Measurements from ENCODE around the gene ZRANB3. TPM values are rescaled to one million over a fixed set of nuclear protein-coding genes. Genes with fewer than 3 reads are reported as not detected.

The ZRANB3 gene
- total and polyA plus RNA-seq, 5 experiments from 2014 or later = 3.7 to 9.1 (median 6.7) TPM

- Mint-ChIP-seq H3K4me3 (no peak overlapping the region), H3K27ac (no peak overlapping the region), H3K9me3 (peaks cover 0 to 11% (median 4%) of the 10 kb centered on the region in 9 donors), H3K27me3 (peaks cover 0 to 1% (median 0%) of the 10 kb centered on the region in 5 donors), H3K4me1 (no peaks in the 10 kb centered on the region), H3K36me3 (peaks cover 4 to 26% (median 7%) of the 10 kb centered on the region in 3 donors)
- ATAC-seq = no peak
- no peak for DNase-seq
- POLR2A ChIA-PET = no interaction called here
Measured at GRCh38 chr2:135256531-135257260, 274.3 kb downstream of the ZRANB3 start.

DNA sequence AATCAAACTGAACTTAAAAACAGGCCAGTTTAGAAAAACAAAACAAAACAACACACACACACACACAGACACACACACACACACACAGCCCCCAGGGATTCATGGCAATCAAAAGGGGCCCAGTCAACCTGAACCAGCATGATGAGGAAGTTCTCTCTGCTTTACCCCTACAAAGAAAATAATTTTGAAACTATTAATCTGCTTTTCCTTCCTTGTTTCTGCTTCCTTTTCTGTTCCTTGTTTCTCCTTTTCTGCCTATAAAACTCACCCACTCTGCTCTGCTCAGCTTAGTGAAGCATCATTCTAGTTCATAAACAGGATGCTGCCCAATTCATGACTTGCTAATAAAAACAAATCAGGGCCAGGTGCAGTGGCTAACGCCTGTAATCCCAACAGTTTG is 275.8 kb downstream of the ZRANB3 start:
- peak overlapping the region in 1 of 10 donors; percentile 35 for H3K27ac Mint-ChIP-seq
- DNase-seq (no peak), ATAC-seq (no peak)
- H3K4me3 Mint-ChIP-seq = no peak overlapping the region
- no peaks in the 10 kb centered on the region for H3K4me1 Mint-ChIP-seq
- peaks cover under 1 to 24% (median 8%) of the 10 kb centered on the region in 9 donors for H3K9me3 Mint-ChIP-seq
- H3K27me3 Mint-ChIP-seq = peaks cover 0 to 1% (median 0%) of the 10 kb centered on the region in 5 donors
- POLR2A ChIA-PET = no interaction called here
- H3K36me3 Mint-ChIP-seq = peaks cover 13 to 40% (median 19%) of the 10 kb centered on the region in 3 donors

GRCh38 chr2:135252805-135253458 is 278.1 kb downstream of the ZRANB3 start:
- peaks cover 5 to 41% (median 20%) of the 10 kb centered on the region in 9 donors for H3K9me3 Mint-ChIP-seq
- H3K36me3 Mint-ChIP-seq = peaks cover 23 to 51% (median 26%) of the 10 kb centered on the region in 3 donors
- H3K27me3 Mint-ChIP-seq = peaks cover 0 to 1% (median 0%) of the 10 kb centered on the region in 5 donors
- POLR2A ChIA-PET = no interaction called here
- H3K4me3 Mint-ChIP-seq = no peak overlapping the region
- ATAC-seq (no peak), DNase-seq (no peak)
- peak overlapping the region in 1 of 10 donors; percentile 67 for H3K27ac Mint-ChIP-seq
- no peaks in the 10 kb centered on the region for H3K4me1 Mint-ChIP-seq

GRCh38 chr2:135248611-135249010 is 282.4 kb downstream of the ZRANB3 start:
- POLR2A ChIA-PET = no interaction called here
- H3K27me3 Mint-ChIP-seq = no peaks in the 10 kb centered on the region
- H3K4me3 Mint-ChIP-seq = no peak overlapping the region
- peaks cover 2 to 12% (median 6%) of the 10 kb centered on the region in 4 donors for H3K4me1 Mint-ChIP-seq
- no peak overlapping the region for H3K27ac Mint-ChIP-seq
- peaks cover 5 to 37% (median 16%) of the 10 kb centered on the region in 9 donors for H3K9me3 Mint-ChIP-seq
- DNase-seq (no peak), ATAC-seq (no peak)
- H3K36me3 Mint-ChIP-seq = peaks cover 19 to 32% (median 25%) of the 10 kb centered on the region in 3 donors

- H3K4me1 Mint-ChIP-seq = peaks cover 2 to 12% (median 6%) of the 10 kb centered on the region in 4 donors
- DNase-seq (no peak), ATAC-seq (no peak)
- H3K27ac Mint-ChIP-seq = peak overlapping the region in 1 of 10 donors; percentile 8
- peaks cover 19 to 26% (median 22%) of the 10 kb centered on the region in 3 donors for H3K36me3 Mint-ChIP-seq
- peaks cover 3 to 31% (median 16%) of the 10 kb centered on the region in 9 donors for H3K9me3 Mint-ChIP-seq
- H3K4me3 Mint-ChIP-seq = no peak overlapping the region
- no peaks in the 10 kb centered on the region for H3K27me3 Mint-ChIP-seq
- POLR2A ChIA-PET = no interaction called here
Measured at GRCh38 chr2:135246711-135247270, 284.2 kb downstream of the ZRANB3 start.

GRCh38 chr2:135245071-135245470 is 285.9 kb downstream of the ZRANB3 start:
- Mint-ChIP-seq H3K36me3 (peaks cover 6 to 15% (median 11%) of the 10 kb centered on the region in 3 donors), H3K27ac (peak overlapping the region in 2 of 10 donors; percentile 39 to 66), H3K4me1 (peaks cover 2 to 12% (median 6%) of the 10 kb centered on the region in 4 donors), H3K27me3 (no peaks in the 10 kb centered on the region), H3K9me3 (peaks cover 2 to 16% (median 9%) of the 10 kb centered on the region in 9 donors), H3K4me3 (no peak overlapping the region)
- DNase-seq = no peak
- ATAC-seq = peak; percentile 12 to 49
- POLR2A ChIA-PET = no interaction called here

- POLR2A ChIA-PET = no interaction called here
- Mint-ChIP-seq H3K4me1 (no peaks in the 10 kb centered on the region), H3K9me3 (peaks cover 0 to 24% (median 10%) of the 10 kb centered on the region in 9 donors), H3K27ac (no peak overlapping the region), H3K4me3 (no peak overlapping the region), H3K36me3 (peaks cover 7 to 25% (median 19%) of the 10 kb centered on the region in 3 donors), H3K27me3 (no peaks in the 10 kb centered on the region)
- ATAC-seq = no peak
- no peak for DNase-seq
Measured at GRCh38 chr2:135238651-135239050, 292.4 kb downstream of the ZRANB3 start.

GRCh38 chr2:135230150-135230549 is 300.9 kb downstream of the ZRANB3 start:
- ATAC-seq (no peak), DNase-seq (no peak)
- H3K27ac Mint-ChIP-seq = no peak overlapping the region
- H3K27me3 Mint-ChIP-seq = no peaks in the 10 kb centered on the region
- peaks cover 0 to 30% (median 17%) of the 10 kb centered on the region in 9 donors for H3K9me3 Mint-ChIP-seq
- H3K4me1 Mint-ChIP-seq = no peaks in the 10 kb centered on the region
- peaks cover 22 to 45% (median 27%) of the 10 kb centered on the region in 3 donors for H3K36me3 Mint-ChIP-seq
- POLR2A ChIA-PET = interaction anchor here (0.5 kb wide), 1 partner anchor 760 kb away, joined by 5 read pairs; no protein-coding TSS in a partner anchor
- no peak overlapping the region for H3K4me3 Mint-ChIP-seq

- DNase-seq (no peak), ATAC-seq (no peak)
- Mint-ChIP-seq H3K36me3 (peaks cover 7 to 31% (median 22%) of the 10 kb centered on the region in 3 donors), H3K4me3 (no peak overlapping the region), H3K9me3 (peaks cover 0 to 7% (median 0%) of the 10 kb centered on the region in 9 donors), H3K4me1 (no peaks in the 10 kb centered on the region), H3K27me3 (no peaks in the 10 kb centered on the region), H3K27ac (no peak overlapping the region)
- POLR2A ChIA-PET = no interaction called here
Measured at GRCh38 chr2:135227386-135227785, 303.6 kb downstream of the ZRANB3 start.

- DNase-seq (no peak), ATAC-seq (no peak)
- Mint-ChIP-seq H3K36me3 (peaks cover 7 to 32% (median 22%) of the 10 kb centered on the region in 3 donors), H3K27me3 (no peaks in the 10 kb centered on the region), H3K9me3 (peaks cover 0 to 7% (median 0%) of the 10 kb centered on the region in 9 donors), H3K4me1 (no peaks in the 10 kb centered on the region), H3K4me3 (no peak overlapping the region), H3K27ac (no peak overlapping the region)
- POLR2A ChIA-PET = no interaction called here
Measured at GRCh38 chr2:135226961-135227360, 304.1 kb downstream of the ZRANB3 start.

GRCh38 chr2:135225781-135226180 is 305.2 kb downstream of the ZRANB3 start:
- ATAC-seq (no peak), DNase-seq (no peak)
- POLR2A ChIA-PET = no interaction called here
- H3K27ac Mint-ChIP-seq = no peak overlapping the region
- no peaks in the 10 kb centered on the region for H3K27me3 Mint-ChIP-seq
- H3K4me1 Mint-ChIP-seq = no peaks in the 10 kb centered on the region
- H3K9me3 Mint-ChIP-seq = peaks cover 0 to 3% (median 0%) of the 10 kb centered on the region in 9 donors
- peaks cover 7 to 29% (median 22%) of the 10 kb centered on the region in 3 donors for H3K36me3 Mint-ChIP-seq
- H3K4me3 Mint-ChIP-seq = no peak overlapping the region

DNA sequence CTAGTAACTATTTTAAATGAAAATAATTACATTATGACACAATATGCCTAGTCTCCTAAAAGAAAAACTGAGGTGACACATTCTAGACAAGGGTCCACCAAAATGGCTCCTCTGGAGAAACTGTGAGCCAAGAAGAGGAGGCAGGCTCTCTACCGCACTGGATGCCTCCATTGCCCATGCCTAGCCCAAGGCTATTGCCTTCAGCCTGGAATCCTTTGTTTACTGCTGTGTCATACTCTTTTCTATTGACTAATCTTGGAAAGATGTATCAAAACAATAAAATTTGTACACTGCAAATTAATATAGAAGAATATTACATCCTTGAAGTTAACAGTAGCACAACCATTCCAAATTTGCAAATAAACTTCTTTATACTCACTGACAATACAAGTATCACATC is 311.8 kb downstream of the ZRANB3 start:
- Mint-ChIP-seq H3K4me1 (no peaks in the 10 kb centered on the region), H3K9me3 (no peaks in the 10 kb centered on the region), H3K27me3 (no peaks in the 10 kb centered on the region), H3K36me3 (peaks cover 0 to 29% (median 24%) of the 10 kb centered on the region in 3 donors), H3K4me3 (no peak overlapping the region), H3K27ac (peak overlapping the region in 1 of 10 donors; percentile 19)
- no peak for DNase-seq
- POLR2A ChIA-PET = interaction anchor here (0.6 kb wide), 1 partner anchor 16 kb away, joined by 3 read pairs; no protein-coding TSS in a partner anchor
- no peak for ATAC-seq

- no peak overlapping the region for H3K4me3 Mint-ChIP-seq
- H3K27ac Mint-ChIP-seq = no peak overlapping the region
- H3K4me1 Mint-ChIP-seq = no peaks in the 10 kb centered on the region
- no peaks in the 10 kb centered on the region for H3K9me3 Mint-ChIP-seq
- ATAC-seq (no peak), DNase-seq (no peak)
- peaks cover 0 to 29% (median 24%) of the 10 kb centered on the region in 3 donors for H3K36me3 Mint-ChIP-seq
- POLR2A ChIA-PET = interaction anchor here (0.6 kb wide), 1 partner anchor 15 kb away, joined by 3 read pairs; no protein-coding TSS in a partner anchor
- H3K27me3 Mint-ChIP-seq = no peaks in the 10 kb centered on the region
Measured at GRCh38 chr2:135218426-135218825, 312.6 kb downstream of the ZRANB3 start.
